ENCODE data around the gene SPINT1. TPM values are rescaled to one million over a fixed set of nuclear protein-coding genes. Genes with fewer than 3 reads are reported as not detected.

The SPINT1 gene
- total RNA-seq, 4 donors from 2014 or later = 84.3 to 143 (median 113) TPM

DNA sequence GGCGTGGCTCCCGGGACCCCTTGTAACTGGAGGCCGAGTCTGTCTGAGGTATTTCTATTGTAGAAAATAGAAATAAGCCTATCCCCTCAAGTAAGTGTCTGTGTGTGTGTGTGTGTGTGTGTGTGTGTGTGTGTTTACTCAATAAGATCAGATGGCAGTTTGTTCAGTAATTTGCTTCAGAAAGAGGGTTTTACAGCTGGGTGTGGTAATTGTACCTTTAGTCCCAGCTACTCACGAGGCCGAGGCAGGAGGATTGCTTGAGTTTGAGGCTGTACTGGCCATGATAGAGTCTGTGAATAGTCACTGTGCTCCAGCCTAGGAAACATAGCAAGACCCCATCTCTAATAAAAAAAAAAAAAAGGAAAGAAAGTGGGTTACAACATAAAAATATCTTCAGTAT lies 8.7 kb downstream of the SPINT1 start:
- 92 to 93% methylated on average over 5 of the region's 5 CpGs for WGBS, 2 donors
- H3K4me1 ChIP-seq = peaks cover 8 to 15% of the 10 kb centered on the region in 2 donors
- TF ChIP-seq POLR2A (IDR thresholded peaks at IDR 0.05) = no peak
- TF ChIP-seq, protein P1, sequence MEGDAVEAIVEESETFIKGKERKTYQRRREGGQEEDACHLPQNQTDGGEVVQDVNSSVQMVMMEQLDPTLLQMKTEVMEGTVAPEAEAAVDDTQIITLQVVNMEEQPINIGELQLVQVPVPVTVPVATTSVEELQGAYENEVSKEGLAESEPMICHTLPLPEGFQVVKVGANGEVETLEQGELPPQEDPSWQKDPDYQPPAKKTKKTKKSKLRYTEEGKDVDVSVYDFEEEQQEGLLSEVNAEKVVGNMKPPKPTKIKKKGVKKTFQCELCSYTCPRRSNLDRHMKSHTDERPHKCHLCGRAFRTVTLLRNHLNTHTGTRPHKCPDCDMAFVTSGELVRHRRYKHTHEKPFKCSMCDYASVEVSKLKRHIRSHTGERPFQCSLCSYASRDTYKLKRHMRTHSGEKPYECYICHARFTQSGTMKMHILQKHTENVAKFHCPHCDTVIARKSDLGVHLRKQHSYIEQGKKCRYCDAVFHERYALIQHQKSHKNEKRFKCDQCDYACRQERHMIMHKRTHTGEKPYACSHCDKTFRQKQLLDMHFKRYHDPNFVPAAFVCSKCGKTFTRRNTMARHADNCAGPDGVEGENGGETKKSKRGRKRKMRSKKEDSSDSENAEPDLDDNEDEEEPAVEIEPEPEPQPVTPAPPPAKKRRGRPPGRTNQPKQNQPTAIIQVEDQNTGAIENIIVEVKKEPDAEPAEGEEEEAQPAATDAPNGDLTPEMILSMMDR (IDR thresholded peaks at IDR 0.05) = no peak
- H3K4me3 ChIP-seq (replicated peaks in 1 of 3) = no peak overlapping the region
- H3K36me3 ChIP-seq = peaks cover 19 to 37% of the 10 kb centered on the region in 2 donors
- no peak for DNase-seq
- no peak overlapping the region for H3K27ac ChIP-seq
- intact Hi-C loops (cut with DNase I) = no loop called here
- H3K9me3 ChIP-seq = no peaks in the 10 kb centered on the region
- H3K27me3 ChIP-seq = no peaks in the 10 kb centered on the region

DNA sequence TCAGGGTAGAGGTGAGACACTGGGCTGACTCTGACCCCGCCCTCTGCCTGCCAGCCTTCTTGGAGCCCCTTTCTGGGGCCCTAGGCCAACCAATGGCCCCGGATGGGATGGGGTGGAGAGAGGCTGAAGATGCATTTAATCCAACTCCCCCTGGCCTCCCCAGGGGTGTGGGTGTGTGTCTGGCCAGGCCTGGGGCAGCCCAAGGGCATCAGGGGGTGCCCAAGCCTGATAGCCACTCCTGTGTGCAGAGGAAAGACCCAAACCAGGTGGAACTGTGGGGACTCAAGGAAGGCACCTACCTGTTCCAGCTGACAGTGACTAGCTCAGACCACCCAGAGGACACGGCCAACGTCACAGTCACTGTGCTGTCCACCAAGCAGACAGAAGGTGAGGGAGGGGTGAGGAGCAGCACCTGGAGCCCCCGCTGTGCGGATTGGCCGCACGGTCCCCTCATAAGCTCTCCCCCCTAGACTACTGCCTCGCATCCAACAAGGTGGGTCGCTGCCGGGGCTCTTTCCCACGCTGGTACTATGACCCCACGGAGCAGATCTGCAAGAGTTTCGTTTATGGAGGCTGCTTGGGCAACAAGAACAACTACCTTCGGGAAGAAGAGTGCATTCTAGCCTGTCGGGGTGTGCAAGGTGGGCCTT lies 9.5 kb downstream of the SPINT1 start:
- H3K27me3 ChIP-seq = no peaks in the 10 kb centered on the region
- H3K4me3 ChIP-seq (replicated peaks in 1 of 3) = no peak overlapping the region
- 92 to 99% methylated on average over 15 to 16 of the region's 16 CpGs for WGBS, 2 donors
- peaks cover 5 to 9% of the 10 kb centered on the region in 2 donors for H3K4me1 ChIP-seq
- DNase-seq = no peak
- intact Hi-C loops (cut with DNase I) = no loop called here
- H3K36me3 ChIP-seq = peaks cover 19 to 37% of the 10 kb centered on the region in 2 donors
- no peak overlapping the region for H3K27ac ChIP-seq
- H3K9me3 ChIP-seq = no peaks in the 10 kb centered on the region
- no peak for TF ChIP-seq POLR2A (IDR thresholded peaks at IDR 0.05)
- TF ChIP-seq, protein P1 (IDR thresholded peaks at IDR 0.05) = no peak

DNA sequence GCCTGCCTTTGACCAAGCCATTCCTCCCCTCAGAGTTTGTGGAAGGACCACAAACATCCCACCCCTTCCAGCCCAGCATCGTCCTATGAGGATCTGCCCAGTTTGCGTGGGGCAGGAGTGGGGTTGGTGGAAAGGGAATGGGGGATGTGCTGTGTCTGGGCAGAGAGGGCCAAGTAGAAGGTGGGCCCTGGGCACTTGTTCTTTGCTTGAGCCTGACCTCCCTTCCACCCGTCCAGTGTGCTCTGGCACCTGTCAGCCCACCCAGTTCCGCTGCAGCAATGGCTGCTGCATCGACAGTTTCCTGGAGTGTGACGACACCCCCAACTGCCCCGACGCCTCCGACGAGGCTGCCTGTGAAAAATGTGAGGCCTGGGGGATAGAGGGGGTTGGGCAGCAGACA lies 10.3 kb downstream of the SPINT1 start:
- no peak for TF ChIP-seq POLR2A (IDR thresholded peaks at IDR 0.05)
- TF ChIP-seq, protein P1 (IDR thresholded peaks at IDR 0.05) = no peak
- WGBS, 2 donors = 79 to 83% methylated on average over 10 of the region's 10 CpGs
- DNase-seq = no peak
- Histone ChIP-seq H3K36me3 (peaks cover 19 to 37% of the 10 kb centered on the region in 2 donors), H3K4me3 (replicated peaks in 1 of 3) (no peak overlapping the region), H3K27ac (no peak overlapping the region), H3K9me3 (no peaks in the 10 kb centered on the region), H3K27me3 (no peaks in the 10 kb centered on the region), H3K4me1 (peaks cover 5 to 9% of the 10 kb centered on the region in 2 donors)
- intact Hi-C loops (cut with DNase I) = no loop called here

DNA sequence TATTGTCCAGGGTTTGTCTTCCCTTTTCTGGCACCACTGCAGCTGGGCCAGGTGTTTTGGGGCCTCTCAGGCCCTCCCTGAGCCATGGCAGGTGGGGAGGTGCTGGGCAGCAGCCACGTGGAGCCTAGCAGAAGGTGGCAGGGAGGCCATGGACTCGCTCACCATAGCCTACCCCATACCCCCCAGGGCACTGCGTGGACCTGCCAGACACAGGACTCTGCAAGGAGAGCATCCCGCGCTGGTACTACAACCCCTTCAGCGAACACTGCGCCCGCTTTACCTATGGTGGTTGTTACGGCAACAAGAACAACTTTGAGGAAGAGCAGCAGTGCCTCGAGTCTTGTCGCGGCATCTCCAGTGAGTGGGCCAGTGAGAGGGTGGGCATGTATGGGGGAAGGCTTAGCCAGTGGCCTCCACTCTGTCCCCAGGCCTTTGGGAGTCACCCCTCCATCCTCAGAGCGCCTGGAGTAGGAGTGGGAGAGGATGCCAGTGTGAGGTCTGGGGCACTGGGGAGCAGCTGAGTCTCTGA lies 11.9 kb downstream of the SPINT1 start:
- intact Hi-C loops (cut with DNase I) = loop anchor here (2.0 to 5.0 kb wide), 2 partner anchors 37 to 327 kb away; no protein-coding TSS in a partner anchor

More for the DNA sequence above, 11.9 kb downstream of the SPINT1 start:
- no peak for DNase-seq
- Histone ChIP-seq H3K27ac (no peak overlapping the region), H3K4me1 (peaks cover 5 to 9% of the 10 kb centered on the region in 2 donors), H3K27me3 (no peaks in the 10 kb centered on the region), H3K36me3 (peaks cover 19 to 37% of the 10 kb centered on the region in 2 donors), H3K9me3 (no peaks in the 10 kb centered on the region), H3K4me3 (replicated peaks in 1 of 3) (no peak overlapping the region)
- 87% methylated on average over 6 to 11 of the region's 13 CpGs for WGBS, 2 donors
- no peak for TF ChIP-seq POLR2A (IDR thresholded peaks at IDR 0.05)
- TF ChIP-seq, protein P1 (IDR thresholded peaks at IDR 0.05) = no peak
